ENCODE results near the gene LGALS9. TPM values are rescaled to one million over a fixed set of nuclear protein-coding genes. Genes with fewer than 3 reads are reported as not detected.
"Not testable (repeated sequence)": the region's sequence is repeated elsewhere in the genome, so short reads cannot be mapped to it uniquely, and the experiment has no call there.

The LGALS9 gene
- total RNA-seq, 1 donor from 2014 or later: 16.9 TPM

DNA sequence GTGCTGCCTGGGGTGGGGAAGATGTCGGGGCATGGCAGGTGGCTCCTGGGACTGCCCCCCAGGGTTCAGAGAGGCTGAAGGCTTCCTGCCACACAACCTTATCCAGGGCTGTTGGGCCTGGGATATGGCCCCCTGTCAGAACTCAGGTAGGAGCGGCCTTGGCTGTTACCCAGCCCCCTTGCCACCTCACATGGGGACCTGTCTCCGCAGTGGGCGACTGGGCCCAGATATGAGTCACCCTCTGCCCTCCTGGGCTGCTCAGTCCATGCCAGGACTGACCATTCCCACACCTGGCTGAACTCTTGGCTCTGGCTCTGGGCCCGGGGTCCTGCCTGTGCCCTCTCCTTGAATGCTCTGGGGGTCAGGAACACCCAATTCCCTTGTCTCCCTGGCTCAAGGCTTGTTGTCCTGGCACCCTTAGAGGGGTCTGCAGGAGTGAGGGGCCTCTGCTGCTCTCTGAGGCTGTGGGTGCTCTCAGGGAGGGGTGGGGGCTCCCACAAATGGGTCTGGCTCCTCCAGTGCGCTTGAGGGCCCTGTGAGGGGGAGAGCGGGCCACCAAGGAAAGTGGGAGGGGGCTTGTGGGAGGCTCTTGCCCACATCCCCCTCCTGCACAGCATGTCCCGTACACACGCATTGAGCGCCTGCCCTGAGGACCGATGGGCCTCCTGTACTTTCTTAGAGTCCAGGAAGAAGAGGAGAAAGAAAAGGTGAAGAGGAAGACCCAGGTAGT, 36.0 kb downstream of the LGALS9 start:
- intact Hi-C loops (cut with micrococcal nuclease): no loop called here
- DNase-seq (no peak), ATAC-seq (no peak)

DNA sequence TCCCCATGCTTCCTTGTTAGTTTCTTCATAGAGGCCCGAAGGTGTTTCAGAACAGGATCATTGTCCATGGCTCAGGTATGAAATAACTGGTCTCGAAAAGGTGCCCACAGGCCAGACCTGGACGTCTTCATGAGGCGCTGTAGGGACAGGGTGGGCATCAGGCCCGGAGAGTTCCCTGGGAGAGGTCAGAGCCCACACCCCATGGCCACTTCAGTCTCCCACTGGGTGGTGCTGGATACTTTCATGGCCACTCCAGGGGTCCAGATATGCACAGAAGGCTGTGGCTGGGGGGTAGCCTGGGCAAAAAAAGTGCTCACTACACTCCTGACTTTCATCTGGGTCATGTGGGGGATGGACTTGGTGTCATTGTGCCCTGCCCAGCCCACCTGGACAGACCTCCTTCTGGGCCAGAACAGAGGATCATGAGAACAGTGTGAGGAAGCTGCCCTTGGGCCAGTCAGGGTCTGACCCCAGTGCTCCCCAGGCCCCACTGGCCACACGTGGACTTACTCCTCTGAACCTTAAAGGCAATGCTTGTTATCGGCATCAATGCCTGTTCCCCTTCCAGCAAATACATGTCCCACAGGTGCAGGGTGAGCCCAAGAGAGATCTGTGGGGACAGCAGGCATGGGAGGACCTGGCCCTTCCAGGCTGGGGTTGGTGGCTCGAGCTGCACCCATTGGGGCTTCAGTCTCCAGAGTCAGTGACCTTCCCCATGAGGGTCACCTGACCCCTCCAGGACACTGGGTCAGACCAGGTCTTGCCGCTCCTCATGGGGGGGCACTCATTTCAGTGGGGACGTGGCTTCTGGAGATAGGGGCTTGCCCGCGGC, 36.9 kb downstream of the LGALS9 start:
- intact Hi-C loops (cut with micrococcal nuclease): no loop called here
- DNase-seq (no peak), ATAC-seq (no peak)

DNA sequence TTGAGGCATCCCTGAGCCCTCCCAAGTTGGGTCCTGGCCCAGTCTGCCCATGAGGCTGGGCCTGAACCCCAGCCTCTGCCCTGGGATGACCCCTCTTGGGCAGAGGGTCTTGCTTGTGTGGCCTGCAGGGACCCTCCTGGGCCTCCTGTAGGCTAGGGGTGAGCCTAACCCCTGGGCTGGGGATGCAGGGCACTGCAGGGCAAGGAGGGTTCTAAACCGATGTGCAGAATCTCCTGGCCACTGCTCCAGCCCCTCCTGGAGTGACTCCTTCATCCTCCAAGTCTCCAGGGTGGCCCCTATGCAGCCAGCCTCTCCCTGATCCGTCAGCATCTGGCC, 37.5 kb downstream of the LGALS9 start:
- intact Hi-C loops (cut with micrococcal nuclease): no loop called here
- DNase-seq: no peak
- no peak for ATAC-seq

DNA sequence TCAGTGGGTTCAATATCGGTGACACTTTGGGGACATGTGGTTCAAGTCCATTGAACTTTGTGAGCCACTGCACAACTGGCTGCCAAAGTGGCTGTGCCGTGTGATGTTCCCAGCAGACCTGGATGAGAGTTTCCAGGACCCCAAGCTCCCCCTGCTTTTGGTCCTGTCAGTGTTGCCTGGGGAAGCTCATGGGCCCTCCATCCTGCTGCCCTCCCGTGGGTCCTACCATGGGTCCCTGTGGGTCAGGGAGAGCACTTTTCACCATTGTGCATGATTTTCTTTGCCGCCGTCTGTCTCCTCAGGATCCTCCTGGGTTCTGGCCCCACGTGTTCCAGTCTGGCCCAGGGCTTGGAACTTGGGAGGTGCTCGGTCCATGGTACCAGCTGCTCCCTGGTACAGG, 38.1 kb downstream of the LGALS9 start:
- ATAC-seq: no peak
- no peak for DNase-seq
- intact Hi-C loops (cut with micrococcal nuclease): no loop called here

DNA sequence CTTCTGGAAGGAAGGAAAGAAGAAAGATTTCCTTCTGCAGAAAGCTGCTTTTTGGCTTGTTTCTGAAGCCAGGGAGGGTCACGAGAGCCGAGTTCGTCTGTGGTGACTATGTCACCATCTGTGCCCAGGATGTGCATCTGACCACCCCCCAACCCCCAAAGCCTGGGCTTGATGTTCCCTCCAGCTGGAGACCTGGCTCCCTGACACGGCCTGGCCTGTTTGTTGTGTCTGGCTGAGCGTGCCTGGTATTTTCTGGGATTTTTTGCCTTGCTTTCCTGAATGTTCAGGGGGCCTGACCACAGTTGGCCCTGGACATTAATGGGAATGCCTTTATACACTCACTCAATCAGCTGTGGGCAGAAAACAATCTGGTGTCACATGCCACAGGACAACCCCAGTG, 38.9 kb downstream of the LGALS9 start:
- intact Hi-C loops (cut with micrococcal nuclease): no loop called here
- DNase-seq (no peak), ATAC-seq (no peak)

DNA sequence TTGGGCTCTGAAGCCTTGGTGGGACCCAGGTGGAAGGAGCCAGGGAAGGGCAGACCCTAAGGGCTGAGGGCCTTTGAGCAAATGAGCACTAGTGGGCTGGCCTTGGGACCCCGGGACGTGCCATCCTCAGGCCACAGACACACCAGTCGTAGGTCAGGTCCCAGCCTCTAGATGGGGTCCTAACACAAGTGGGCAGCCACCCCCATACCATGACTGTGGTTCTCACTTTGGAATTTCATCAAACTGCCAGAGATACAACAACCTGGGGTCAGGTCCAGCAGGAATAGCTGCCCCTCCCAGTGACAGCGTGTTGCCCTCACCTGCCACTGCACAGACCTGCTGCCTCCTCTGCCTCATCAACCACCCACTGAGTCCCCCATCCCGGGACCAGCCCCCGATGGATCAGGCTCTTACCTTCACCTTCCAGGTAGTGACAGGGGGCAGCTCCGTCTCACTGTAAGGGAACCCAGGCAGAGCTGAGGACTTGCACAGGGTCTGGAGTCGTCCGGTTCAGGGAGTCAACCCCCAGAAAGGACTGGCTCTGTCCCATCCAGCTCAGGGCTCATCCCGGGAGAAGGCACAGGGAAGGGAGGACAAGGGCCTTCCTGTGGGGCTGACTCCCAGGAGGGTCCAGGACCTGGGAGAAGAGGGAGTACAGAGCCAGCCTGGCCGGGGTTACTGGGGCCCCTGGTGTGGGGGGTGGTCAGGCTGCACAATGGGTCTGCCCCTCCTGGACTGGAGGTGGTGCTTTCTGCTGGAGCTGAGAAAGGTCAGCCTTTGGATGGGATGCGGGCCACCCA, 40.0 kb downstream of the LGALS9 start:
- DNase-seq (no peak), ATAC-seq (no peak)
- intact Hi-C loops (cut with micrococcal nuclease): no loop called here

DNA sequence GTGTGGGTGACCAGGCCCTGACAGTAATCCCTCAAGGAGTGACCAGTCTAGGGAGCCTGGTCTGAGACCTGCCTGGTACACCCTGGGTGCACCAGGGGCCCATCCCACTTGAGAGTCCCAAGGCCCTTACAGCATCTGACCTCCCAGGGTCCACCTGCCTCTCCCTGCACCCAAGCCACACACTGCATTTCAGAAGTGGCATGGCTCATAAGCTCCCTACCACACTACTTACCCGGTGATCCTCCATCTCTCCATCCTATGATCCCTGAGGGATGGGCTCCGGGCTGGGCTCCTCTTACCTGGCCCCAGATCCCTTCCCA, 40.6 kb downstream of the LGALS9 start:
- DNase-seq (no peak), ATAC-seq (no peak)
- intact Hi-C loops (cut with micrococcal nuclease): no loop called here

DNA sequence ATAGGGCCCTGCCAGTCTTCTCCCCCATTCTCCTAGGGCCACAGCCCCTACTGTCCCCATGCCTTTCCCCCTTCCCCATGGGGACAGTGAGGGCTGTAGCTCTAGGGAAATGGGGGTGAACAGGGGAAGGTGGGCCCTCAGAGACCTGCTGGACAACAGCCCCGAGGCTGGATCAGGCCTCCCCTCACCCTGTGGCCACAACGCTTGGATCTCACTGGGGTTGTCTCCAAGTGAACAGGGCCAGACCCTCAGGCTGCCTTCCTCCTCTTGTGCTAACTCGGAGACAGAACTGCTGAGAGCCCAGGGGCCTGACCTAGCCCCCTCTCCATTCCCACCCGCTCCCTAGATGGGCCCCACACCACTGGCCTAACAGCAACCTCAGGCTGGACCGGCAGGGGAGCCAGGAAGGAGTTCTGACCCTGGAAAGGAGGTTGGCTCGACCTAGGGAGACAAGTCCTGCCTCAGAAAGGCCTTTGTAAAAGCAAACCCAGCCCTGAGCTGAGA, 41.0 kb downstream of the LGALS9 start:
- ATAC-seq; DNase-seq; intact Hi-C loops (cut with micrococcal nuclease): not testable (repeated sequence)

DNA sequence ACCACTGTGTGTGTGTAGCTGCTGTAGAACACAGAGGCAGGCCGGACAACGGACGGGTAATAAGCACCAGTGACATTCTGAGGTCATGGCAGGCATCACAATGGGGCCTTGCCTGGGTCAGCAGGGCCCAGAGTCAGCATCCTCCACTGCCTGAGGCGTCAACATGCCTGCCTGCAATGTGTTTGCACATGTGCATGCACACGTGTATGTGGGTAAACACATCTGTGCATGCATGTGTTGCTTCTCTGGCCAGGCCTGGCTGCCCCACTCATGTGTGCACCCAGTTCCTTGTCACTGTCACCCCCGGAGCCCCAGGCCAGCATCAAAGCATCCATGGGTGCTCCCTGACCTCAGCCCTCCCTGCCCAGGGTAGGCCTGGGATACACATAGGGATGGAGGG, 43.3 kb downstream of the LGALS9 start:
- ATAC-seq (no peak), DNase-seq (no peak)
- intact Hi-C loops (cut with micrococcal nuclease): no loop called here

DNA sequence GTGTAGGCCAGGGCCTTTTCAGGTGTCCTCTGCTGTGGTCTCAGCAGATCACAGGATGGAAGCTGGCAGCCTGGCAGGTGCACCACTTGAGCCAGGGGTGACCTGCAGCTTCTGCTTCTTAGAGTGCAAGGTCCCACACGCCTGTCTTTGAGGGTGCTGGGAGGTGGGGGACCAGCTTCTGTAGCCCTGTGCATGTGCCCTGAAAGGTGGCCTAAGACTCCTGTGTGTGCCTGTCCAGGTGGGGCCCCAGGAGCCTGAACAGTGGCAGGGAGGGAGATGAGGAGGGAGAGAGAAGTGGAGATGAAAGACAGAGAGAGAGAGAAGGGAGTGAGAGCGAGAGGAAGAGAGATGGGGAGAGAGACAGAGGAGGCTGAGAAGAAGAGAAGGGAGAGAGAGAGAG, 46.2 kb downstream of the LGALS9 start:
- intact Hi-C loops (cut with micrococcal nuclease): no loop called here
- DNase-seq: no peak
- ATAC-seq: no peak

DNA sequence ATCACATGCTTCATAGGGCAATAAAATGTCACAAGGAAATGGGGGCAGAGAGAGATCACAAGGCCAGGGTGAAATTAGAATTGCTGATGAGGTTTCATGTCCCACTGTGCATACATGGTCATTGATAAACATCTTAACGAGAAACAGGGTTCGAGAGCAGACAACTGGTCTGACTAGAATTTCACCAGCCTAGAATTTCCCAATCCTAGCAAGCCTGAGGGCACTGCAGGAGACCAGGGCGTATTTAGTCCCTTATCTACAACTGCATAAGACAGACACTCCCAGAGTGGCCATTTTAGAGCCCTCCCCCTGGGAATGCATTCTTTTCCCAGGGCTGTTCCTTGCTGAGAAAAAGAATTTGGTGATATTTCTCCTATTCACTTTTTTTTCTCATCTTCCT, 55.3 kb downstream of the LGALS9 start:
- ATAC-seq; intact Hi-C loops (cut with micrococcal nuclease); DNase-seq: not testable (repeated sequence)

DNA sequence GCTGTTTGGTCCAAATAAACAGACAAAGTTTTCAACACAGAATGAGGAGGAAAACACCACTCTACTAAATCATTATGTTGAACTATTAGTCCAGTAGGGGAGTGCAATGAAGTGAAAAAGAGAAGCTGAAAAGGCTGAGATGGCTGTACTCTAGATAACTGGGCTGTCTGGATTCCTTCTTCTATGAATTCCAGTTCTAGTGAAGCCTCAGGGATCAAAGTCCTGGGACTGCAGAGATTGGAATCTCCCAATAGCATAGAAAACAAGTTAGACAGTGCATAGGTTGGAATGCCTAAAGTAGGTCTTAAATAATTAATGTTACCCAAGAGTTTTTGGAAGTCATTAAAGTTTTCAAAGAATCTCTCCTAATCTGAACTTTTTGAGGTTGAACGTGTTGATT, 59.9 kb downstream of the LGALS9 start:
- no peak for DNase-seq
- no peak for ATAC-seq
- intact Hi-C loops (cut with micrococcal nuclease): no loop called here

DNA sequence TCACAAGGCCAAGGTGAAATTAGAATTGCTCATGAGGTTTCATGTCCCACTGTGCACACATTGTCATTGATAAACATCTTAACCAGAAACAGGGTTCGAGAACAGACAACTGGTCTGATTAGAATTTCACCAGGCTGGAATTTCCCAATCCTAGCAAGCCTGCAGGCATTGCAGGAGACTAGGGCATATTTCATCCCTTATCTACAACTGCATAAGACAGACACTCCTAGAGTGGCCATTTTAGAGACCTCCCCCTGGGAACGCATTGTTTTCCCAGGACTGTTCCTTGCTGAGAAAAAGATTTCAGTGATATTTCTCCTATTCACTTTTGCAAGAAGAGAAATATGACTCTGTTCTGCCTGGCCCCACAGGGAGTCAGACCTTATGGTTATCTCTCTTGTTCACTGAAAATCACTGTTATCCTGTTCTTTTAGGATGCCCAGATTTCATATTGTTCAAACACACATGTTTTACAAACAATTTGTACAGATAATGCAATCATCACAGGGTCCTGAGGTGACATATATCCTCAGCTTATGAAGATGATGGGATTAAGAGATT, 64.3 kb downstream of the LGALS9 start:
- intact Hi-C loops (cut with micrococcal nuclease); DNase-seq; ATAC-seq: not testable (repeated sequence)

Other genes starting within 250 kb of the LGALS9 start
- 10.2 TPM for gene KSR1, start 174.7 kb upstream of the LGALS9 start, total RNA-seq
- 0.12 TPM for gene NOS2, start 169.3 kb downstream of the LGALS9 start, total RNA-seq